HFF-Myc (cell line): ENCODE data around the gene FBLN1.

ENCODE experiments used
- DNase-seq: peaks from one replicate; pipeline ENCODE4 v3.0.0-alpha.2; 2011; ENCODE audit warnings: low read depth; ENCODE audit errors: extremely low read depth
- H3K4me3 ChIP-seq: replicated peaks from 2 replicates; pipeline ENCODE4 v1.5.1; 2011; ENCODE audit warnings: low read depth, mild to moderate bottlenecking, control low read depth, low read length
- CTCF ChIP-seq: IDR thresholded peaks from 2 replicates; pipeline ENCODE4 v1.5.1; 2012; ENCODE audit warnings: mild to moderate bottlenecking, low read depth, low read length, control low read depth; ENCODE audit errors: missing control alignments

Gene FBLN1

GRCh38 chr22:45582955-45583320 is 80.3 kb downstream of the FBLN1 start:
- H3K4me3 ChIP-seq, result no peak overlapping the region
- no peak for DNase-seq
- no peak for TF ChIP-seq CTCF

DNA sequence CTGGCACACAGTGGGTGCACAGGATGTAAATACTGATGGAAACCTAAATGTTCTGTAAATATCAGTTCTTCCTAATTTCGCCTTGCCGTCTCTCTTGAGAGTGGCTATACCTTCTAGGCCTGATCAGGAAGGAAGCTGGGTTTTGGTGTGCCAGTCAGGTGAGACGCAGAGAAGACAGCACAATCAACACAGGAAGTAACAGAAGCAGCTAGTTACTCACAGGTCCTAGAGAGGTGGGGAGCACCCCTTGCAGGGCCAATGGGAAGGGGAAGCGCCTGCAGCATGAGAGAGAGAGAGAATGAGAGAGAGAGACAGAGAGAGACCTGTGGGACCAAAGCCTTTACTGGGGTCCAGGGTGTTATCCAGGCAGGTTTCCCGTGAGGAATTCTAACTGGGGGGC is 80.8 kb downstream of the FBLN1 start:
- no peak for DNase-seq
- no peak for TF ChIP-seq CTCF
- H3K4me3 ChIP-seq, result no peak overlapping the region

DNA sequence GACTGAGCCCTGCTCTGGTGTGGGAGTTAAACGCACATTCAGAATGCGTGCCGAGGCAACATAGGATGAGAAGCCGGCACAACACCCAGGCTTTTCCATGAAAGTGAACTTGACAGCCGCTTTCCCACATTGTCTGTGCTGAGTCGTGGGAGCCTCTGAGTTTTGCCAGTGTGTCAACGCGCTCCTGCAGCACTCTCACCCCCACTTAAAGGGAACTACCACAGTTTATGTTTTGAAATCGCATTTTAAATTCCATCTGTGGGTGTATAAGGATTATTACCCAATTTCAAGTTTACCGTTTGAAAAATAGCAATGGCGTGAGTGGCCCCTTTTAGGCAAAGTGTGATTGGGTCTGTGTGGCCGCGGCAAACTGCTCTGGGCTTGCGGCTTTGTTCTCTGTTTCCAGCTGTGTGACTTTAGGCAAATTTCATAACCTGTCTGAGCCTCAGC is 81.5 kb downstream of the FBLN1 start:
- DNase-seq, result no peak
- no peak overlapping the region for H3K4me3 ChIP-seq
- TF ChIP-seq CTCF, result no peak

GRCh38 chr22:45584621-45585436 is 82.1 kb downstream of the FBLN1 start:
- no peak overlapping the region for H3K4me3 ChIP-seq
- no peak for TF ChIP-seq CTCF
- no peak for DNase-seq

GRCh38 chr22:45585437-45585755 is 82.7 kb downstream of the FBLN1 start:
- no peak for TF ChIP-seq CTCF
- H3K4me3 ChIP-seq, result no peak overlapping the region
- no peak for DNase-seq

DNA sequence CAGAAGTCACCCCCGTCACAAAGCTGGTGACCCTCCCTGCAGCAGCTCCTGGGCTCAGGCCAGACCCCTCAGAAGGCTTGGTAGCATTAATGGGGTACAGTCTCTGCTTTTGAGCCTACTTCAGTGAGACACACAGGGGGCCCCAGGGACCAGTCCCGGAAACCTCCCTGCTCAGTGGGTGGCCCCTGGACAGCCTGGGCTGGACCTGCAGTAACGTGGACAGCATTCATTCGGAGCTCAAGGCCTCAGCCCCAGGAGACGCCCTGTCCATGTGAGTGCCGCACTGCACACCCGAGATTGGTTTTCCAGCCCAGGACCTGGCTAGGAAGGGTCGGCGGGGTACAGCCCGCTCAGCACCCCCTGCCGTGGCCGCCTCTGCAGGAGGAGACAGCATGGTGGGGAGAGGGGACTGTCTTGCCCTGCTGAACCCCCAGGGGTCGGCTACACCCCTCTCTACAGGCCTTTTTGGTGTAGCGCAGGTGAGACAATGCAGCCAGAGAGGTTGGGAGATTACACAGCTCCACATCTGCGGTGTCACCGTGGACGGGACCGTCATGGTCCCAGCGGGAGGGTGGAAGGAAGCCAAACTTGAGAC is 83.4 kb downstream of the FBLN1 start:
- no peak for TF ChIP-seq CTCF
- no peak for DNase-seq
- no peak overlapping the region for H3K4me3 ChIP-seq
